Keratinocyte (primary cell): ENCODE measurements around the gene ENTPD2. TPM values are rescaled to one million over a fixed set of nuclear protein-coding genes. Genes with fewer than 3 reads are reported as not detected.

ENCODE experiments used
- DNase-seq: peaks from one replicate; pipeline ENCODE4 v3.0.0-alpha.2; 2011; ENCODE audit warnings: low read depth, missing footprints, low spot score
- FAIRE-seq: peaks from 2 replicates; lab custom pipeline; 2011; peaks lifted over from hg19 to GRCh38; lab: Jason Lieb, UNC
- H2AFZ ChIP-seq: 2 replicates; pipeline ENCODE4 v1.6.0; 2012; ENCODE audit warnings: low read length, control low read depth, inconsistent platforms; ENCODE audit not compliant: control insufficient read depth
- H3K27ac ChIP-seq: 2 replicates; pipeline ENCODE4 v1.5.1; 2011; ENCODE audit warnings: low read length; ENCODE audit not compliant: control insufficient read depth, insufficient read depth
- H3K27me3 ChIP-seq: 3 replicates; pipeline ENCODE4 v1.6.0; 2011; ENCODE audit warnings: low read length; ENCODE audit not compliant: control insufficient read depth, insufficient read depth; ENCODE audit errors: extremely low read depth
- H3K36me3 ChIP-seq, 2 experiments: 2 replicates in 1 of 2; 3 replicates in 1 of 2; pipeline ENCODE4 v1.5.1; 2011; ENCODE audit warnings: low read length in 2 of 2, mild to moderate bottlenecking in 1 of 2; ENCODE audit not compliant: control insufficient read depth in 2 of 2, insufficient read depth in 2 of 2; ENCODE audit errors: extremely low read depth in 1 of 2
- H3K4me1 ChIP-seq: 3 replicates; pipeline ENCODE4 v1.5.1; 2011; ENCODE audit warnings: low read length; ENCODE audit not compliant: control insufficient read depth, insufficient read depth; ENCODE audit errors: extremely low read depth
- H3K4me2 ChIP-seq: 3 replicates; pipeline ENCODE4 v1.6.0; 2011; ENCODE audit warnings: low read depth, low read length; ENCODE audit not compliant: control insufficient read depth, insufficient read depth; ENCODE audit errors: extremely low read depth
- H3K4me3 ChIP-seq, 3 experiments: fragments of 200-600 bp in 1 of 3; sonication (generic) in 1 of 3; 2 replicates in 2 of 3; 3 replicates in 1 of 3; pipeline ENCODE4 v1.5.1; 2011 to 2016; ENCODE audit warnings: low read length in 3 of 3, mild to moderate bottlenecking in 3 of 3, control low read depth in 2 of 3, inconsistent platforms in 1 of 3, low read depth in 1 of 3, mixed read lengths in 1 of 3, mixed run types in 1 of 3, moderate library complexity in 1 of 3; ENCODE audit not compliant: control insufficient read depth in 2 of 3, insufficient read depth in 2 of 3; ENCODE audit errors: extremely low read depth in 1 of 3
- H3K79me2 ChIP-seq: 2 replicates; pipeline ENCODE4 v1.6.0; 2012; ENCODE audit warnings: low read length; ENCODE audit not compliant: control insufficient read depth, insufficient read depth
- H3K9ac ChIP-seq: 3 replicates; pipeline ENCODE4 v1.6.0; 2011; ENCODE audit warnings: low read length; ENCODE audit not compliant: control insufficient read depth, insufficient read depth; ENCODE audit errors: extremely low read depth
- H3K9me1 ChIP-seq: 3 replicates; pipeline ENCODE4 v1.6.0; 2011; ENCODE audit warnings: low read length; ENCODE audit not compliant: control insufficient read depth, insufficient read depth; ENCODE audit errors: extremely low read depth
- H3K9me3 ChIP-seq: 2 replicates; pipeline ENCODE4 v1.5.1; 2012; ENCODE audit warnings: low read depth, low read length; ENCODE audit not compliant: control insufficient read depth
- H4K20me1 ChIP-seq: 3 replicates; pipeline ENCODE4 v1.6.0; 2011; ENCODE audit warnings: low read length; ENCODE audit not compliant: control insufficient read depth, insufficient read depth; ENCODE audit errors: extremely low read depth
- CTCF ChIP-seq, 3 experiments: IDR thresholded peaks in 1 of 3; conservative IDR thresholded peaks in 1 of 3; optimal IDR thresholded peaks in 1 of 3; 2 replicates in 2 of 3; 3 replicates in 1 of 3; pipeline versions ENCODE3 to v1.5.1; 2011; ENCODE audit warnings: low read length in 3 of 3, mild to moderate bottlenecking in 3 of 3, moderate library complexity in 2 of 3, control low read depth in 1 of 3, inconsistent platforms in 1 of 3; ENCODE audit not compliant: insufficient read depth in 2 of 3; ENCODE audit errors: extremely low read depth in 1 of 3
- EZH2 ChIP-seq: IDR thresholded peaks from one replicate; pipeline ENCODE4 v1.6.1; 2012; ENCODE audit warnings: inconsistent platforms, mild to moderate bottlenecking, low read length, moderate library complexity
- dilution Hi-C: fragments of 300-500 bp; cut with MboI; formaldehyde crosslinking; loops from one replicate; pipeline ENCODE4 v1.7.0; 2020; ENCODE audit warnings: low sequenced_read_pairs; ENCODE audit not compliant: extremely low pct_ligation_motif_present
- polyA plus RNA-seq, 5 experiments: library from polyadenylated mRNA; depleted of rRNA in 3 of 5; stranded (reverse) in 3 of 5; stranded (forward) in 1 of 5; unstranded in 1 of 5; fragments of >200 nt; gene quantifications; 1 replicate in 1 of 5; 2 replicates in 3 of 5; 3 replicates in 1 of 5; pipeline versions ENCODE4 v1.2.1 to v1.2.3, GENCODE V29; 2011 to 2012; ENCODE audit warnings: missing spikeins in 2 of 5, low read depth in 1 of 5, low replicate concordance in 1 of 5

ENTPD2 gene
- polyA plus RNA-seq, 1 donor (not counting 4 experiments of a cell fraction or from before 2014, with no cell fraction given) = 0.52 TPM

DNA sequence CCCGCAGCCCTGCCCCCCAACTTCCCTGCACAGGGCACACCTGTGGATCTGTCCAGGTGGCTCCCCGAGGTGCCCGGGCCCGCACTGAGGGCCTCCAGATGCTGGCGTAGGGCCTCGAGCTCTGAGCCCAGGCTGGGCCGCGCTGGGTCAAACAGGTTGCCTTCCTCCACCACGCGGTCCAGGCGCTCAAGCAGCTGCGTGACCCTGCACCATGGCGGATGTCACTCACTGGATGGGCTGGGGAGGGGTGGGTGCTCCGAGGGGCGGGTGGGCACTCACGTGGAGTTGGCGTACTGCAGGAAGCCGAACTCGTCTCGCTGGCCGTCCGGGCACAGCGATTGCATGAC, 31.2 kb downstream of the ENTPD2 start:
- Histone ChIP-seq H4K20me1 (no peaks in the 10 kb centered on the region), H3K27ac (no peak overlapping the region), H3K4me3 (no peak overlapping the region), H3K9me1 (no peaks in the 10 kb centered on the region), H3K27me3 (peaks cover 15% of the 10 kb centered on the region), H3K4me2 (peak overlapping the region; percentile 37), H3K4me1 (no peaks in the 10 kb centered on the region), H2AFZ (no peak overlapping the region), H3K79me2 (no peaks in the 10 kb centered on the region), H3K36me3 (no peaks in the 10 kb centered on the region), H3K9me3 (no peaks in the 10 kb centered on the region), H3K9ac (no peak overlapping the region)
- TF ChIP-seq EZH2 = no peak
- no peak for TF ChIP-seq CTCF (optimal IDR thresholded peaks at IDR 0.05 in 1 of 3, IDR thresholded peaks at IDR 0.05 in 1 of 3, conservative IDR thresholded peaks at IDR 0.05 in 1 of 3; ENCODE audit: extremely low read depth in 1 of 3, insufficient read depth in 2 of 3, low read length in 3 of 3)
- DNase-seq = no peak
- dilution Hi-C loops = no loop called here
- FAIRE-seq = no peak

DNA sequence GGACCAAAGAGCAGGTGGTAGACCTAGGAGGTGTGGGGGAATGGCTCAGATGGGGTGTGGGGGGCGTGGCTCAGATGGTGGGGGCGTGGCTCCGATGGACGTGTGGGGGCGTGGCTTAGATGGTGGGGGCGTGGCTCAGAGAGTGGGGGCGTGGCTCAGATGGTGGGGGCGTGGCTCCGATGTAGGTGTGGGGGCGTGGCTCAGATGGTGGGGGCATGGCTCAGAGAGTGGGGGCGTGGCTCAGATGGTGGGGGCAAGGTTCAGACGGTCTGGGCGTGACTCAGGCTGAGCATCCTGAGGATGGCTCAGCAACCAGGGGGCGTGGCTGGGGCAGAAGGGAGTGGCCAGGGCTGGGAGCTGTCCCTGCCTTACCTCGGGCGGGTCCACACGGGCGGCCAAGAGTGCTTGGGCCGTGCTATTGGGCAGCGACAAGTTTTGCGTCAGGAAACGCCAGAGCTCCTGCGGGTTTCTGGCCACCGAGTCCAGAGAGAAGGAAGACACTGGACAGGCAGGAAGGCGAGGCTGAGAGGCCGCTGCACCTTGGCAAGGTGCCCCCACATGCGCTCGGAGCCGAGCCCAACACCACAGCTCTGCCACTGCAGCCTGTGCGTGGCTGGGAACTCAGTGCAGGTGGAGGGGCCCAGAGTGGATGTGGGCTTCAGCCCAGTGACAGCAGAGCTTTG, 31.7 kb downstream of the ENTPD2 start:
- Histone ChIP-seq H3K4me3 (no peak overlapping the region), H3K79me2 (no peaks in the 10 kb centered on the region), H3K27ac (no peak overlapping the region), H2AFZ (no peak overlapping the region), H3K9me1 (no peaks in the 10 kb centered on the region), H3K4me1 (no peaks in the 10 kb centered on the region), H3K9ac (no peak overlapping the region), H3K9me3 (no peaks in the 10 kb centered on the region), H3K27me3 (peaks cover 10% of the 10 kb centered on the region), H3K36me3 (no peaks in the 10 kb centered on the region), H4K20me1 (no peaks in the 10 kb centered on the region), H3K4me2 (peak overlapping the region; percentile 37)
- no peak for TF ChIP-seq CTCF (optimal IDR thresholded peaks at IDR 0.05 in 1 of 3, IDR thresholded peaks at IDR 0.05 in 1 of 3, conservative IDR thresholded peaks at IDR 0.05 in 1 of 3; ENCODE audit: extremely low read depth in 1 of 3, insufficient read depth in 2 of 3, low read length in 3 of 3)
- no peak for TF ChIP-seq EZH2
- dilution Hi-C loops = no loop called here
- DNase-seq (peak; percentile 84), FAIRE-seq (peak; percentile 9)
